Thoracic aorta (tissue), 2 donors: ENCODE data around the gene POFUT2. TPM values are rescaled to one million over a fixed set of nuclear protein-coding genes. Genes with fewer than 3 reads are reported as not detected.
A peak's percentile ranks its signal among the peaks of the same experiment; 100 is the strongest.

Source experiments
- ATAC-seq: fragments of 150-250 bp; one replicate; pipeline ENCODE4 v1.8.0; 2017; ENCODE audit warnings: low read depth; ENCODE audit not compliant: insufficient number of reproducible peaks, low FRiP score
- DNase-seq: peaks from one replicate; pipeline ENCODE4 v3.0.0-alpha.2; 2020; ENCODE audit warnings: low spot score
- H3K27ac ChIP-seq, 2 donors: fragments of 200-600 bp; sonication (generic); 1 replicate in 1 of 2; 2 replicates in 1 of 2; pipeline ENCODE4 v1.5.1; 2016; ENCODE audit warnings: mild to moderate bottlenecking in 2 of 2, moderate library complexity in 2 of 2
- H3K27me3 ChIP-seq: fragments of 200-600 bp; sonication (generic); replicated peaks from 2 replicates; pipeline ENCODE4 v1.6.0; 2016; ENCODE audit warnings: mild to moderate bottlenecking; ENCODE audit not compliant: insufficient read depth
- H3K36me3 ChIP-seq: fragments of 200-600 bp; sonication (generic); one replicate; pipeline ENCODE4 v1.5.1; 2016
- H3K4me1 ChIP-seq, 2 donors: fragments of 200-600 bp; sonication (generic); 1 replicate in 1 of 2; 2 replicates in 1 of 2; pipeline versions ENCODE4 v1.5.1 to v1.6.0; 2016; ENCODE audit warnings: low read depth in 2 of 2, mild to moderate bottlenecking in 1 of 2; ENCODE audit not compliant: control insufficient read depth in 1 of 2
- H3K4me3 ChIP-seq: fragments of 200-600 bp; sonication (generic); 2 replicates; pipeline ENCODE4 v1.5.1; 2016; ENCODE audit warnings: mild to moderate bottlenecking
- H3K9me3 ChIP-seq: fragments of 200-600 bp; sonication (generic); 2 replicates; pipeline ENCODE4 v1.5.1; 2016
- total RNA-seq, 2 donors: library from RNA; depleted of rRNA; stranded (reverse); fragments of >200 nt; gene quantifications; one replicate each; pipeline versions ENCODE4 v1.1.0 to v1.2.3, GENCODE V29; 2016
- TF ChIP-seq, protein P1 (sequence below): fragments of 200-600 bp; sonication (generic); IDR thresholded peaks from one replicate; pipeline ENCODE4 v1.5.1; 2019; ENCODE audit warnings: antibody characterized with exemption

The POFUT2 gene
- total RNA-seq, 2 donors from 2014 or later: 70.8 to 87.3 TPM

DNA sequence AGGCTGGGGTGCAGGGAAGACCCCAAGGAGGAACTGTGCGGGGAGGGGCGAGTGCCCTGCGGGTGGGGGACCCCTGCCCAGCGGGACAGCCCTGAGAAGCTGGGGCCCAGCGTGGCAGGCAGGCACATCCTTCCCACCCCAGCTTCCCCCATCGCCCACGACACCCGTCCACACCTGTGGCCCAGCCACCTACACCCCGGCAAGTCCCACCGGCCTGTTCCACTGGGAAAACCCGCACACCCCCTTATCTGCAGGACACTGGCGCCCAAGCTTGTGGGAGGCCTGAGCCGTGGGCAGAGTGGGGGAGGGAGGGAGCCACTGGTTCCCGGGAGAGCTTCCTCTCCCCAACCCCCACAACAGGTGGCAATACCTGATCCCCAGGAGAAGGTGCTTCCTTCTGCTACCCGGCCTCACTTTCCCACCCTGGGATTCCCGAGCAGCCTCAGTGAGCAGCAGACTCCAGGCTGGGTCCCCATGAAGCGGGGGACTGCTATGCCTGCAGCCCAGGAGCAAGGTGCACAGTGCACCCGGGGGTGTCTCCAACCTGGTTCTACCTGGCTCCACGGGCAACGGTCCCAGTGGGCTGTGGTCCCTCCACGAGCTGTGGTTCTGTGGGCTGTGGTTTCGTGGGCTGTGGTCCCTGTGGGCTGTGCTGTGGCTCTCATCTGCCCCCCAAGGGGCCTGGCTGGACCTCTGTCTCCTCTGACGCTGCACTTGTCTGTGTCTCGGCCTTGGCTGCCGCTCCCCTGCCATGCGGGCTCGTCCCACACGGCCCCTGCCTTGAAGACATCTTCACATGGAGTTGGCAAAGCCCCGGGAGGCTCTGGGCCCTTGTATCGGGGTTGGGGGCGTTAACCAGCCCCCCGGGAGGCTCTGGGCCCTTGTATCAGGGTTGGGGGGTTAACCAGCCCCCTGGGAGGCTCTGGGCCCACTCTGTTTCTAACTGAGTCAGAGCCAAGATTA lies 37.8 kb upstream of the POFUT2 start:
- H3K27ac ChIP-seq: peak overlapping the region; percentile 20 to 27
- no peaks in the 10 kb centered on the region for H3K9me3 ChIP-seq
- ATAC-seq (no peak), DNase-seq (no peak)
- no peaks in the 10 kb centered on the region for H3K36me3 ChIP-seq
- H3K4me3 ChIP-seq: no peak overlapping the region
- H3K27me3 ChIP-seq: no peaks in the 10 kb centered on the region
- TF ChIP-seq, protein P1, sequence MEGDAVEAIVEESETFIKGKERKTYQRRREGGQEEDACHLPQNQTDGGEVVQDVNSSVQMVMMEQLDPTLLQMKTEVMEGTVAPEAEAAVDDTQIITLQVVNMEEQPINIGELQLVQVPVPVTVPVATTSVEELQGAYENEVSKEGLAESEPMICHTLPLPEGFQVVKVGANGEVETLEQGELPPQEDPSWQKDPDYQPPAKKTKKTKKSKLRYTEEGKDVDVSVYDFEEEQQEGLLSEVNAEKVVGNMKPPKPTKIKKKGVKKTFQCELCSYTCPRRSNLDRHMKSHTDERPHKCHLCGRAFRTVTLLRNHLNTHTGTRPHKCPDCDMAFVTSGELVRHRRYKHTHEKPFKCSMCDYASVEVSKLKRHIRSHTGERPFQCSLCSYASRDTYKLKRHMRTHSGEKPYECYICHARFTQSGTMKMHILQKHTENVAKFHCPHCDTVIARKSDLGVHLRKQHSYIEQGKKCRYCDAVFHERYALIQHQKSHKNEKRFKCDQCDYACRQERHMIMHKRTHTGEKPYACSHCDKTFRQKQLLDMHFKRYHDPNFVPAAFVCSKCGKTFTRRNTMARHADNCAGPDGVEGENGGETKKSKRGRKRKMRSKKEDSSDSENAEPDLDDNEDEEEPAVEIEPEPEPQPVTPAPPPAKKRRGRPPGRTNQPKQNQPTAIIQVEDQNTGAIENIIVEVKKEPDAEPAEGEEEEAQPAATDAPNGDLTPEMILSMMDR: no peak
- H3K4me1 ChIP-seq: peaks cover 26 to 61% of the 10 kb centered on the region in 2 donors

DNA sequence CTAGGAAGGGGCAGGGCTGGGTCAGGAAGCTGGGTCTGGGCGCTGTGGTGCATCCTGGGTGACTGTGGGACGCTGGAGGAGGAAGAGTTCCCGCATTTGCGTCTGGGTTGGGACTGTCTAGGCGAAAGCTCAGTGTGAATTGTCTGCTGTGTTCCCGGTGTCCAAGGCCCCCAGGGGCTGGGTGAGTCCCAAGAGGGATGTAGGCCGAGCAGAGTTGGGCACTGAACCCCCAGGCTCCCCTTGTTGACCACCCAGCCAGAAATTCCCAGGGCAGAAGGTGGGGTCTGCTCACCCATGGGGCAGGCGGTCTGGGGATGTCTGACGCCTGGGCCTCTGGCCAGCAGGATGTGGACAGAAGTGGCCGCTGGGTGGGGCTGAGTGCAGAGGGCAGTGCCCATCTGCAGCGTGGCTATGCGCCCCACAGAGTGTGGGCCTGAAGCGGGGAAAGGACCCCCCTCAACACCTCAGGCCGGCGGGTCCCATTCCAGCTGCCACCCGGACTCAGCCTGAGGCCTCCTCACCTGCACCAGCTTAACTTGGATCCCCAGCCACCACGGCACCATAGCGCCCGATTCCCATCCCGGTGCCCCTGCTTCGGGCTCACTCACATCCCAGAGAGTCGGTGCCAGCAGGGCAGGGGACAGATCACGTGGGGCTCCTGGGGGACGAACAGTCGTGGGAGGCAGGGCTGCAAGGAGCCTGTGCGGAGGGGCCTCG lies 37.0 kb upstream of the POFUT2 start:
- Histone ChIP-seq H3K4me3 (no peak overlapping the region), H3K27ac (no peak overlapping the region), H3K4me1 (peaks cover 28 to 61% of the 10 kb centered on the region in 2 donors), H3K27me3 (no peaks in the 10 kb centered on the region), H3K36me3 (no peaks in the 10 kb centered on the region), H3K9me3 (no peaks in the 10 kb centered on the region)
- DNase-seq (no peak), ATAC-seq (no peak)
- TF ChIP-seq, protein P1: no peak

DNA sequence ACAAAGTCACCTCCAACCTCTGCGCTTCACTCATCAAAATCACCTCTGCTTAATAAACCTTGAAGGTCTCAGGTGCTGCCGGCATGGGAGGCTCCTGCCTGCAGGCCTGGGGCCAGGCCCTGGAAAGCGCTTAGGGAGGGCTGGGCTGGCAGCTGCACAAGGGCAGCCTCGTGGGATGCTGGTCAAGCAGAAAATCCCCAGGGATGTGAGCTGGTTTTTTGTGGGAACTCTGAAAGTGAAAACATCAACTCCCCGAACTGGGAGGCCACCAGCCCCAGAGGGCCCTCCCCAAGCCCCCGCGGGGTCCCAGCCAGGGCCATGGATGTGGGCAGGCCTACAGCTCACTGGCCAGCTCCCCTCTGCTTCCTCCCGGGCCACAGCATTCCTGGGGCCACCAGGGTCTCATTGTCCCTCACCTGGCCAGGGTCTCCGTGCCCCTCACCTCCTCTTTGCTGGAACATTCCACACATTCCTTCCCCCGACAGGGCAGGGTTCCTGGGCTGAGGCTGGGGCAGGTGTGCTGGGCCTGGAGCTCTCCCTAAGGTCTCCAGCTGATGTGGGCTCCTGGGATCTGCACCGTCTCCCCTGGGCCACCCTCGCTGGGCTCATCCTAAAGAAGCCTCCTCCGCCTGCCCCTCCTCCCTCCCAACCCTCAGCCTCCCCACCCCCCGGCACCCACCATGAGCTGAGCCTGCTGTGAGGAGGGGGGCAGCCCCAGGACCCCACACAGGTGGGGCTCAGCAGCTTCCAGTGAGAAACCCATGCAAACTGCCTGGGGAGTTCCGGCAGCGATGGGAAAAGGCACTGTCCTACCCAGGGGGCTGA lies 36.0 kb upstream of the POFUT2 start:
- DNase-seq (peak; percentile 39), ATAC-seq (no peak)
- Histone ChIP-seq H3K4me1 (peaks cover 28 to 65% of the 10 kb centered on the region in 2 donors), H3K27me3 (no peaks in the 10 kb centered on the region), H3K27ac (peak overlapping the region; percentile 98 to 99), H3K36me3 (no peaks in the 10 kb centered on the region), H3K9me3 (no peaks in the 10 kb centered on the region), H3K4me3 (peak overlapping the region; percentile 34)
- TF ChIP-seq, protein P1: no peak

DNA sequence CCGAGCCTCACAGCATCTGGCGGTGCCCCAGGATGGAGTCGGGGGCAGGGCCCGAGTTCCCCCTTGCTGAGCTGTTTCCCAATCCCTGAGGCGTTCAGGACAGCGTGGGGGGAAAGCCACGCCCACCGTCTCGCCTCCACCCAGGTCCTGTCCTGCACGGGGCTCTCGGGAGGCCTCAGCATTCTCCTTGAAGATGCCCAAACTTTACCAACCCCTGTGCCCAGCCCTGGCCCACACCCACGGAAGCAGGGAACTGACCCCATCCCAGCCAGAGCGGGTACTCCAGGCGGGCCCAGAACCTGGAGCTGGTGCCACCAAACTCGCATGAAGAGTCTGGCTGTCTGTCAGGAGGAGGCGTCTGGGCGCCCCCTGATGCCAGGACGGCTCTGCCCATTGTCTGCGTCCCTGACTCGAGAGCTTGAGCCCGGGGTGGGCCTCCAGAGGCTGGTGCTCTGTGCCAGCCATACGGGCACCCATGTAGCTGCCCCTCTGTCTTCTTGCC lies 35.3 kb upstream of the POFUT2 start:
- Histone ChIP-seq H3K4me1 (peaks cover 33 to 72% of the 10 kb centered on the region in 2 donors), H3K4me3 (peak overlapping the region; percentile 34), H3K9me3 (no peaks in the 10 kb centered on the region), H3K36me3 (no peaks in the 10 kb centered on the region), H3K27me3 (no peaks in the 10 kb centered on the region), H3K27ac (peak overlapping the region; percentile 98 to 99)
- peak; percentile 50 for DNase-seq
- TF ChIP-seq, protein P1: no peak
- ATAC-seq: peak; percentile 33
